ENCODE measurements around the gene PRAME.
"Not testable (repeated sequence)": the region's sequence is repeated elsewhere in the genome, so short reads cannot be mapped to it uniquely, and the experiment has no call there.

PRAME gene

GRCh38 chr22:22558972-22559603, at the start of gene PRAME:
Gene PRAME, minus strand, starts transcription at chr22:22559265. Its CDS starts 2,433 bp downstream, at chr22:22556832.
- peak; percentile 63 to 84 (median 75) for DNase-seq (ENCODE audit: low read depth in 2 of 3, low spot score in 2 of 3)

DNA sequence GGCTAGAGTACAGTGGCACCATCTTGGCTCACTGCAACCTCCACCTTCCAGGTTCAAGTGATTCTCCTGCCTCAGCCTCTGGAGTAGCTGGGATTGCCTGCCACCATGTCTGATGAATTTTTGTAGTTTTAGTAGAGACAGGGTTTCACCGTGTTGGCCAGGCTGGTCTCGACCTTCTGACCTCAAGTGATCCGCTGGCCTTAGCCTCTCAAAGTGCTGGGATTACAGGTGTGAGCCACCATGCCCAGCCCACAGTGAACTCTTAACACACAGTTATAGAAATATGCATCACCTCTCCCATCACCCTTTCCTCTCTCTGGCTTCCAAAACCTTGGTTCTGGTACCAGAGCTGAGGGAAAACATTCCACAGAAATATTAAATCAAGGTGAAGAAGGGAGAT, 49.0 kb upstream of the PRAME start:
- DNase-seq (ENCODE audit: low read depth in 2 of 3, low spot score in 2 of 3): not testable (repeated sequence)

- no peak for DNase-seq (ENCODE audit: low read depth in 2 of 3, low spot score in 2 of 3)
Measured at GRCh38 chr22:22605074-22605404, 46.0 kb upstream of the PRAME start.

GRCh38 chr22:22604326-22605073, 45.4 kb upstream of the PRAME start:
- DNase-seq (ENCODE audit: low read depth in 2 of 3, low spot score in 2 of 3): no peak

- no peak for DNase-seq (ENCODE audit: low read depth in 2 of 3, low spot score in 2 of 3)
Measured at GRCh38 chr22:22603470-22603947, 44.4 kb upstream of the PRAME start.

DNA sequence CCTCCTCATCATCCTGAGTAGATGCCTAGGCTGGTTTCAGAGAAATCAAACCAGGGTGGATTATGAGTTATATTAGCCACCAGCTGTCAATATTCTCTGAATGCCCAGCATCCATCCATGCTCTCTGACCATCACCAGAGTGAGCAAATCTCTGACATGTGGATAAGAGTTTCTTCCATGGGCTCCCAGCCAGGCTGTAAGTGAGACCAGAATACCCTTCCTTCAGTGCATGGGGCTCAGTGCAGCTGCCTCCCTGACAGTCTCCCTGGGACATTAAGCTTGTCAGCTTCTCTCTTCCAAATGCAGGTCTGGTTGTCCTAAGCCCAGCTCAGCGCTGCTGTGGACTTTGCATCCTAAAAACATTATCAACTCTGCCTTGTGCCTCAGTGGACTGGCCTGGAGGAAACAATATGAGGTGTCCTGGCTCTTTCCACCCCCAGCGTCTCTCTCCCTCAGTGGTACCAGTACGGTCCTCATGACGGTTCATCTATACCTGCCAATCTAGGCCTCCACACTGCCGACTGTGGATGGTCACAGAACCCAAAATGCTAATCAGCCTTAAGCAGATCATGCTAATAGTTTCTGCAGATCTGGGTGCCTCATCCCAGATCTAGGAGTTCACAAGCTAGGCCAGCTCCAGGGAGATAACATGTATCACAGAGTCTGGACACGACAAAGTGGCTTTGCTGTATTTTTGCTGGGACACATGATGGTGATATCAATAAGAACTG, 41.6 kb upstream of the PRAME start:
- no peak for DNase-seq (ENCODE audit: low read depth in 2 of 3, low spot score in 2 of 3)

DNA sequence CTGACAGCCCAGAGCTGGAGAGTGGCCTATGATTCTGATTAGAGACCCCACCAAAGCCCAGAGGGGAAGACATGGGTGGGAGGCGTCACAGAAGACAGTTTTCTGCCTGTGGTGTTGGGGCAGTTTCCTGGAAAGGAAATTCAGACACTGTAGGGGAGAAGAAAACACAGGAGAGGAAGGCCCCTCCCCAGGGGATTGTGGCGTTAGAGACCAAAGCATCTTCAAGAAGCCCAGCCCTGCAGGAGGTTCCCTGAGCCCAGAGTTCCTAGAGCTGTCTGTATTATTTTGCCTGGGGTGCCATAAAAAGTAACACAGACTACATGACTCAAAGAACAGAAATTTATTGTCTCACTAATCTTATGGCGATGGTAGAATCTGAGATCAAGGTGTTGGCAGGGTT, 40.2 kb upstream of the PRAME start:
- DNase-seq (ENCODE audit: low read depth in 2 of 3, low spot score in 2 of 3): no peak

DNA sequence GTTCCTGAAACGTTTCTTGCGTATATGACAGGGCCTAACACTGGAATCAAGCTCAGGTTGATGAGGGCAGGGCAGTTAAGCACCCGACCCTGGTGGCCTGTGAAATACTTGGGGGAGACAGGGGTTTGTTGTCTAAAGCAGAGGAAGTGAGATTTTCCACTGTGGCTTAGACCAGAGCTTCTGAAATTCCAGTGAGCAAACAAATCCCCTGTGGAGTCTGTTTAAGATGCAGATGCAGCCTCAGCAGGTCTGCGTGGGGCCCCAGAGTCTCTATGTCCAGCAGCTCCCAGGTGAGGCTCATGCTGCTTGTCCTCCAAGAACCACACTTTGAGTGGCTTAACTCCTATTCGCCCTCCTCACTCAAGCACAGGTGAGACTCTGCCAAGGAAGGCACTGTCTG, 39.1 kb upstream of the PRAME start:
- DNase-seq (ENCODE audit: low read depth in 2 of 3, low spot score in 2 of 3): no peak

DNA sequence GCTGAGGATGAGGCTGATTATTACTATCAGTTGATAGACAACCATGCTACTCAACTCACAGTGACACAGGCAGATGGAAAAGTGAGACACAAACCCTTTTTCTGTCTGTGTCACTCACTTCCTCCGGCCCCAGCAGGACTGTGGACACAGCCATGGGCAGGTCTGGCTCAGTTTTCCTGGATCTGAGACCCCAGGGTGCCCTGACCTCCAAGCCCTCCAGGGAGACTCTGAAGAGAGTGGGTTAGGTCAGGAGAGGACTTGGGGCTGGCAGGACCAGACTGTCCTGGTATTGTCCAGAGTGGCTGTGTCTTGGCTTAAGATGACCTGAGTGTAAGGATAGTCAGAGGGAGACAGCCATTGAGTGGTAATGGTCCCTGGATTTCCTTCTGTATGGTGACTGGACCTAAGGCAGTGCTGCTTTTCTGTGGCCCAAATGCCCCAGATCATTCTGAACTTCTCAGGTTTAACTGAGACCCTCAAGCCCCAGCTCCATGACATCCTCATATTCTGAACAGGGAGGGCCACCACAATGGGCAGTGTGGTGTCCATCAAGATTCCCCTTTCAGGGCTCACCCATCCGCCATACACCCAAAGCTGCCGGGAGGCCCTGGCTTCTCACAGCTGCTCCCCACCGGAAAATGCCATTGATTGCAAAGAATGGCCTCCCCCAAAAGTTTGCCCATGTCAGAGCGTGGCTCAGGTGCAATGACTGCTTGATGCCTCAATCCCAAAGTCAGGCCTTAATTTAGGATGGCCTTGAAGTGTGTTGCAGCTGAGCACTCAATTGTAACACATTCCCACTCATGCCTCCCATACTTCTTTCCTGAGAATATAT, 36.2 kb upstream of the PRAME start:
- DNase-seq (ENCODE audit: low read depth in 2 of 3, low spot score in 2 of 3): no peak

DNA sequence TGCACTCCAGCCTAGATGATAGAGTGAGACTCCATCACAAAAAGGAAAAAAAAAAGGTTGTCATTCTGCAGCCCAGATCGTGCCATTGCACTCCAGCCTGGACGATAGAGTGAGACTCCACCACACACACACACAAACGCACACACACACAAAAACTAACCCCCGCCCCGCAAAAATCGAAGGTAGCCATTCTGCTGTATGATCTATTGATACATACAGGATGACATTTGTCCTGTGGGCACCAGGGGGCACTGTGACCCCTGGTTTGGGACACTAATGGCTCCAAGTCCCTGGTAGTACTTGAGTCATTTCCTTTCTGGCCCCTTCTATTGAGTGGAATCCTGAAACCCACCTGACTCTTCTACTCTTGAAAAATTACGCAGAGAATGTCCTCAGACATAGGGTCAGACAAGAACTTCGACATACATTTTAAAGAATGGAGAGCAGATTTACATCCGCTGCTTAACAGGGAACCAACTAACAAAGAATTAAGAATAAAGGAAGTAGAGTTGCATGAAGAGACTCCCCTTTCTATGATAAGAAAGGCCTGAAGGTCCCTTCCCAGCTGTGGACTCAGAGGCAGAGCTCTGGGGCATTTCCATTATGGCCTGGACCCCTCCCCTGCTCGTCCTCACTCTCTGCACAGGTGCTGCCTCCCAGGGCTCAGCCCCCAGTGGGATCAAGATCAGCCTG, 35.0 kb upstream of the PRAME start:
- DNase-seq (ENCODE audit: low read depth in 2 of 3, low spot score in 2 of 3): peak in 1 of 3 experiments; percentile 14

- no peak for DNase-seq (ENCODE audit: low read depth in 2 of 3, low spot score in 2 of 3)
Measured at GRCh38 chr22:22593250-22593649, 34.2 kb upstream of the PRAME start.

DNA sequence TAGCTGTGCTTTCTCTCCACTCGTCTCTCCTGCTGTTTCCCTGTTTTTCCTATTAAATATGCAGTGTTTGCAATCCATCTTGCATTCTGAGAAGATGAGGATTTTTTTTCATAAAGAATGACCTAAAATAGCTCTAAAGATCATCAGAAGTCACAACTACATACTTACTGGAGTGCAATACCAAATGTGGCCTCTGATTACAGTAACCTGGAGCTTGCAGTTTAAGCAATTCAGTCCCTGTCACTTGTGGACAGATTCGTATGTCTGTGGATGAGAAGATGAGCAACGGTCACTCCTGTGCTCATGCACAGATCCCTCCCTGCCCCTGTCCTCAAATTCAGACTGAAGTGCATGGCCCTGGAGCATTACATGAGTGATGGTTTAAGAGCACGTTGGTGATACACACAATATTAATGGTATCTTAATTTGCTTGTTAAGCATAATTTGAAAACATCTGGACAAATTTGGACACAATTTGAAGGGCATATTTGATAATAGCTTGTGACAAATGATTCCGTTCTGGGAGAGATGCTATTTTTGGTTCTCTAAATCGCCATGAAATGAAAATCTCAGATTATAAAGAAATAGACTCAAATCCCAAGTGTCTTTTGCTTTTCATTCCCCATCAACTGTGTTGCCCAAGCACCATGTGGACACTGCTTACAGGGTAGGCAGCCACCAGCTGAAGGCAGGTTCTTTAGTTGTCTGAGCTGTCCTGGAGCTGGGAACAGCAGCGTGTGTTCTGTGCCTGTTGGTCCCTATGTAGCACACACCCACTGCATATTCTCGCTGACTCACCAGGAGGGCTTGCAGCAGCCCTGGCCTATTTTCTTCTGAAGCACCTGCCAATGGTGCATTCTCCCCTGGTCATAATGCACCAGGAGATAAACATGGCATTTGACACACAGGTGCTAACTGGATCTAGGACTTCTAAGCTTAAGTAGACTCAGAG, 32.6 kb upstream of the PRAME start:
- DNase-seq (ENCODE audit: low read depth in 2 of 3, low spot score in 2 of 3): no peak

GRCh38 chr22:22590136-22590891, 31.2 kb upstream of the PRAME start:
- DNase-seq (ENCODE audit: low read depth in 2 of 3, low spot score in 2 of 3): no peak

GRCh38 chr22:22588485-22589164, 29.6 kb upstream of the PRAME start:
- DNase-seq (ENCODE audit: low read depth in 2 of 3, low spot score in 2 of 3): no peak

GRCh38 chr22:22587577-22588188, 28.6 kb upstream of the PRAME start:
- no peak for DNase-seq (ENCODE audit: low read depth in 2 of 3, low spot score in 2 of 3)

DNA sequence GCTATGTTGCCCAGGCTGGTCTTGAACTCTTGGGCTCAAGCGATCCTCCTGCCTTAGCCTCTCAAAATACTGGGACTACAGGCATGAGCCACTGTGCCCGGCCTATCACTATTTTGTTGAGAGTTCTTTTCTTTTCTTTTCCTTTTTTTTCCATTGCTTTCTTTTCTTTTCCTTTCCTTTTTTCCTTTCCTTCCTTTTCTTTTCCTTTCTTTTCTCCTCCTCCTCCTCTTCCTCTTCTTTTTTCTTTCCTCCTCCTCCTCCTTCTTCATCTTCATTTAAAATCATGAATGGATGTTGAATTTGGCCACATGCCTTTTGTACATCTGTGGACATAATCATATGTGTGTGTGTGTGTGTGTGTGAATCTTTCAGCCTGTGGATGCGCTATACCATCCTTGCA, 25.7 kb upstream of the PRAME start:
- no peak for DNase-seq (ENCODE audit: low read depth in 2 of 3, low spot score in 2 of 3)

DNA sequence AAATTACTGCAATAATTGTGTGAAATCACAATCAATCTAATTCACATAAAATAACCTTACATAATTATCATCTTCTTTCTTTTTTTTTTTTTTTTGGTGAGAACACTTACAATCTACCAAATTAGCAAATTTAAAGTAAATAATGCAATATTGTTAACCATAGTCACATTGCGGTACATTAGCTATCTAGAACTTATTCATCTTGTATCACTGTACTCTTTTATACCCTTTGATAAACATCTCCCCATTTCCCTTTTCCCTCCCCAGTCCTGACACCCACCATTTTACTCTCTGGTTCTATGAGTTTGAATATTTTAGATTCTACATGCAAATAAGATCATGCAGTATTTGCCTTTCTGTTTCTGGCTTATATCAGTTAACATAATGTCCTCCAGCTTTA, 24.0 kb upstream of the PRAME start:
- no peak for DNase-seq (ENCODE audit: low read depth in 2 of 3, low spot score in 2 of 3)

DNA sequence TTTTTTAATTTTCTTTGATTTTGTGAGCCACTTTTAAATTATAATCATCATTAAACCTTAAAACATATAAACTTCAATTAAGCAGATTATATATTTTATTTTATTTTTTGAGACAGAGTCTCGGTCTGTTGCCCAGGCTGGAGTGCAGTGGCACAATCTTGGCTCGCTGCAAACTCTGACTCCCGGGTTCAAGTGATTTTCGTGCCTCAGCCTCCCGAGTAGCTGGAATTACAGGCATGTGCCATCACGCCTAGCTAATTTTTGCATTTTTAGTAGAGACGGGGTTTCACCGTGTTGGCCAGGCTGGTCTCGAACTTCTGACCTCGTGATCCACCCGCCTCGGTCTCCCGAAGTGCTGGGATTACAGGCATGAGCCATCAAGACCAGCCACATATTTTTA, 22.5 kb upstream of the PRAME start:
- DNase-seq (ENCODE audit: low read depth in 2 of 3, low spot score in 2 of 3): not testable (repeated sequence)

Data from activated CD8-positive, alpha-beta memory T cell treated with anti-CD3 and anti-CD28 coated beads for 48 hours (primary cell).